ENCODE results near the gene MROH8.

Gene MROH8

GRCh38 chr20:37111926-37112455 lies 67.4 kb downstream of the MROH8 start (continued):
- no peak for TF ChIP-seq ZC3H10 (CRISPR knock-in tag; IDR thresholded peaks at IDR 0.05)
- no peak for TF ChIP-seq TSHZ2 (CRISPR knock-in tag; IDR thresholded peaks at IDR 0.05)
- no peak for TF ChIP-seq ISL1 (CRISPR knock-in tag; IDR thresholded peaks at IDR 0.05)

DNA sequence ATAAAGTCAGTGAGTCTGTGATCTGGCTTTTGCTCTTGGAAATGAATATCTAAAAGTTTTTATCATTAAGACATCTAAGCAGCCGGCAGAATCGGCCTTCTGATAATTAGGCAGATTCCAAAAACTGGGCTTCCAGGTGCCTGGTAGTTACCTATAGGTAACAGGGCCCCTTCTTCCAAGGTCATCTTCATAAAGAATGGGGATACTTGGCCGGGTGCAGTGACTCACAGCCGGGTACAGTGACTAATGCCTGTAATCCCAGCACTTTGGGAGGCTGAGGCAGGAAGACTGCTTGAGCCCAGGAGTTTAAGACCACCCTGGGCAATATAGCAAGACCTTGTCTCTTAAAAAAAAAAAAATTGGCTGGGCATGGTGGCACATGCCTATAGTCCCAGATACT lies 70.7 kb downstream of the MROH8 start:
- TF ChIP-seq, protein P1, sequence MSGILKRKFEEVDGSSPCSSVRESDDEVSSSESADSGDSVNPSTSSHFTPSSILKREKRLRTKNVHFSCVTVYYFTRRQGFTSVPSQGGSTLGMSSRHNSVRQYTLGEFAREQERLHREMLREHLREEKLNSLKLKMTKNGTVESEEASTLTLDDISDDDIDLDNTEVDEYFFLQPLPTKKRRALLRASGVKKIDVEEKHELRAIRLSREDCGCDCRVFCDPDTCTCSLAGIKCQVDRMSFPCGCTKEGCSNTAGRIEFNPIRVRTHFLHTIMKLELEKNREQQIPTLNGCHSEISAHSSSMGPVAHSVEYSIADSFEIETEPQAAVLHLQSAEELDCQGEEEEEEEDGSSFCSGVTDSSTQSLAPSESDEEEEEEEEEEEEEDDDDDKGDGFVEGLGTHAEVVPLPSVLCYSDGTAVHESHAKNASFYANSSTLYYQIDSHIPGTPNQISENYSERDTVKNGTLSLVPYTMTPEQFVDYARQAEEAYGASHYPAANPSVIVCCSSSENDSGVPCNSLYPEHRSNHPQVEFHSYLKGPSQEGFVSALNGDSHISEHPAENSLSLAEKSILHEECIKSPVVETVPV (CRISPR knock-in tag; IDR thresholded peaks at IDR 0.05): no peak
- TF ChIP-seq ISL1 (CRISPR knock-in tag; IDR thresholded peaks at IDR 0.05) (no peak), SNAI2 (CRISPR knock-in tag; IDR thresholded peaks at IDR 0.05) (no peak), TSHZ2 (CRISPR knock-in tag; IDR thresholded peaks at IDR 0.05) (no peak), ESRRG (CRISPR knock-in tag; IDR thresholded peaks at IDR 0.05) (no peak), ZFP30 (CRISPR knock-in tag; IDR thresholded peaks at IDR 0.05) (no peak), GLIS3 (CRISPR knock-in tag; IDR thresholded peaks at IDR 0.05) (no peak), RARB (CRISPR knock-in tag; IDR thresholded peaks at IDR 0.05) (no peak), TCF4 (CRISPR knock-in tag; IDR thresholded peaks at IDR 0.05; ENCODE audit: borderline replicate concordance) (no peak), OSR1 (CRISPR knock-in tag; IDR thresholded peaks at IDR 0.05) (no peak), TOX (CRISPR knock-in tag; IDR thresholded peaks at IDR 0.05; ENCODE audit: borderline replicate concordance) (no peak), ZNF8 (CRISPR knock-in tag; IDR thresholded peaks at IDR 0.05) (no peak)
- TF ChIP-seq, protein P2, sequence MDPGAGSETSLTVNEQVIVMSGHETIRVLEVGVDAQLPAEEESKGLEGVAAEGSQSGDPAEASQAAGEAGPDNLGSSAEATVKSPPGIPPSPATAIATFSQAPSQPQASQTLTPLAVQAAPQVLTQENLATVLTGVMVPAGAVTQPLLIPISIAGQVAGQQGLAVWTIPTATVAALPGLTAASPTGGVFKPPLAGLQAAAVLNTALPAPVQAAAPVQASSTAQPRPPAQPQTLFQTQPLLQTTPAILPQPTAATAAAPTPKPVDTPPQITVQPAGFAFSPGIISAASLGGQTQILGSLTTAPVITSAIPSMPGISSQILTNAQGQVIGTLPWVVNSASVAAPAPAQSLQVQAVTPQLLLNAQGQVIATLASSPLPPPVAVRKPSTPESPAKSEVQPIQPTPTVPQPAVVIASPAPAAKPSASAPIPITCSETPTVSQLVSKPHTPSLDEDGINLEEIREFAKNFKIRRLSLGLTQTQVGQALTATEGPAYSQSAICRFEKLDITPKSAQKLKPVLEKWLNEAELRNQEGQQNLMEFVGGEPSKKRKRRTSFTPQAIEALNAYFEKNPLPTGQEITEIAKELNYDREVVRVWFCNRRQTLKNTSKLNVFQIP (CRISPR knock-in tag; IDR thresholded peaks at IDR 0.05; ENCODE audit: borderline replicate concordance, low read depth): no peak

GRCh38 chr20:37102571-37102970 lies 76.8 kb downstream of the MROH8 start:
- no peak for TF ChIP-seq TCF4 (CRISPR knock-in tag; IDR thresholded peaks at IDR 0.05; ENCODE audit: borderline replicate concordance)
- ATAC-seq: no peak

More for the DNA sequence above, 70.7 kb downstream of the MROH8 start:
- ATAC-seq: no peak

DNA sequence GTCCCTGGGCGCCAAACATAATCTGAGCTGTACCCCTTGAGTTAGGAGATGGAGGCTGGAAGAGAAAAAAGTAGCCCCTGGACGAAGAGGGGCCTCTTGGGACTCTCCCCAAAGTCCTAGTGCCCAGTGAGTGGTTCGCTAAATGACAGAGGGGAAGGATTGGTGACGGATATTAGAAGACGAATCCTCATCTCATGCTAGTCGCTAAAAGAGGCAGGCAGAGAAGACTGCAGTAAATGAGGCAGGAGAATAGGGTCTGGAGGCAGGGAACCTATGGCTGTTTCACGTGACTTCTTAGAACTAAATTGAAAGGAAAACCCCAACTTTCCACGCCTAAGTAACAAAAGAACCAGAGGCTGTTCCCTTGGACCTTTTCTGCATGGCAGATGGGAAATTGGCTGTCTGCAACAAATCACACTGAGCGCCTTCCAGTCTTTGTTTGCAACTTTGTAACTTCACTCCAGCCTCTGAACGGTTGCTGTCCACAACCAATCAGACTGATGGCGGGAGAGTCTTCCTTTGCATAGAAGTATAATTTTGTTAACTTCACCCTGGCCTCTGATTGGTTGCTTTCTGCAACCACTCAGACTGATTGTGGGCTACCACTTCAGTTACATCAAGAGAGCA lies 82.8 kb downstream of the MROH8 start:
- TF ChIP-seq ZNF70 (CRISPR knock-in tag; IDR thresholded peaks at IDR 0.05): no peak
- TF ChIP-seq SNAI2 (CRISPR knock-in tag; IDR thresholded peaks at IDR 0.05): no peak
- TF ChIP-seq, protein P1 (CRISPR knock-in tag; IDR thresholded peaks at IDR 0.05): no peak
- no peak for TF ChIP-seq TSHZ2 (CRISPR knock-in tag; IDR thresholded peaks at IDR 0.05)
- no peak for TF ChIP-seq ZC3H10 (CRISPR knock-in tag; IDR thresholded peaks at IDR 0.05)
- no peak for TF ChIP-seq RARB (CRISPR knock-in tag; IDR thresholded peaks at IDR 0.05)
- no peak for ATAC-seq

Data from SK-N-SH treated with all-trans-retinoic acid at 6 μM for 48 hours (cell line).